Left lung (tissue), 10 donors: Measurements from ENCODE around the gene EXOC5. TPM values are rescaled to one million over a fixed set of nuclear protein-coding genes. Genes with fewer than 3 reads are reported as not detected.

ENCODE experiments used
- ATAC-seq: fragments of 200-7000 bp; cut with Tn5 transposase; one replicate; pipeline ENCODE4 v1.9.1; 2020; ENCODE audit warnings: moderate library complexity
- DNase-seq, 4 donors: peaks; one replicate each; pipeline ENCODE4 v3.0.0-alpha.2; 2013 to 2020
- H3K27ac ChIP-seq, 2 donors: fragments of 200-600 bp; sonication (generic) in 1 of 2; one replicate each; pipeline versions ENCODE4 v1.5.0 to v1.8.0; 2020 to 2021
- H3K27me3 ChIP-seq, 2 donors: fragments of 200-600 bp; sonication (generic) in 1 of 2; one replicate each; pipeline versions ENCODE4 v1.5.0 to v1.8.0; 2020 to 2021
- H3K36me3 ChIP-seq, 2 donors: fragments of 200-600 bp; sonication (generic) in 1 of 2; one replicate each; pipeline versions ENCODE4 v1.5.0 to v1.8.0; 2020 to 2021
- H3K4me1 ChIP-seq, 2 donors: fragments of 200-600 bp; one replicate each; pipeline ENCODE4 v1.8.0; 2021
- H3K4me3 ChIP-seq, 2 donors: fragments of 200-600 bp; sonication (generic) in 1 of 2; one replicate each; pipeline versions ENCODE4 v1.5.0 to v1.8.0; 2020 to 2021; ENCODE audit warnings: mild to moderate bottlenecking in 1 of 2
- H3K9me3 ChIP-seq, 2 donors: fragments of 200-600 bp; sonication (generic) in 1 of 2; one replicate each; pipeline versions ENCODE4 v1.5.0 to v1.8.0; 2020 to 2021
- CTCF ChIP-seq, 2 donors: fragments of 200-600 bp; sonication (generic) in 1 of 2; IDR thresholded peaks; one replicate each; pipeline versions ENCODE4 v1.5.0 to v1.8.0; 2021; ENCODE audit warnings: antibody characterized with exemption in 2 of 2
- intact Hi-C, 2 donors: fragments of 100-400 bp; cut with DNase I; formaldehyde crosslinking; loops; one replicate each; pipeline versions ENCODE4 v1.11.2 to v1.14.2; 2022
- polyA plus RNA-seq, 6 donors: library from polyadenylated mRNA; unstranded; fragments of 120-200 nt; gene quantifications; one replicate each; pipeline ENCODE4 v1.2.1, GENCODE V29; 2013; ENCODE audit not compliant: insufficient read length in 6 of 6
- total RNA-seq, 2 donors: library from RNA; stranded (reverse); fragmentation: NEBNext Ultra II Directional; extraction: Animal tissue kit (Norgen Biotek cat#: 25700); gene quantifications; one replicate each; pipeline ENCODE4 v1.2.1, GENCODE V29; 2021
- donor health status: DM: no; HTN: yes; CAD: no.
- donor health status: DM: no; HTN: no; CAD: no.

EXOC5 gene
- total and polyA plus RNA-seq, 8 donors = 59.5 to 81.7 (median 75.9) TPM

DNA sequence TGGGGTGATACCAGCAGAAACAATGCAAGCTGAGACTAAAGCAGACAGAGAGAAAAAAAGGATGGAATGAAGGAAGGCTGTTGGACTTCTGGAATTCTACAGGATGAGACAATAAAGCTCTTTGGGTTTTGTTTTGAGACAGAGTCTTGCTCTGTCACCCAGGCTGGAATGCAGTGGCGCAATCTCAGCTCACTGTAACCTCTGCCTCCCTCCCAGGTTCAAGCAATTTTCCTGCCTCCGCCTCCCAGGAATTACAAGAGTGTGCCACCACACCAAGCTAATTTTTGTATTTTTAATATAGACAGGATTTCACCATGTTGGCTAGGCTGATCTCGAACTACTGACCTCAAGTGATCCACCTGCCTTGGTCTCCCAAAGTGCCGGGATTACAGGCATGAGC lies 115.4 kb downstream of the EXOC5 start:
- Histone ChIP-seq H3K27ac (no peak overlapping the region), H3K36me3 (no peaks in the 10 kb centered on the region), H3K4me1 (no peaks in the 10 kb centered on the region), H3K27me3 (no peaks in the 10 kb centered on the region), H3K9me3 (no peaks in the 10 kb centered on the region), H3K4me3 (no peak overlapping the region)
- no peak for TF ChIP-seq CTCF (IDR thresholded peaks at IDR 0.05)
- intact Hi-C loops = no loop called here
- DNase-seq (no peak), ATAC-seq (no peak)

Other genes with a start within 250 kb of the EXOC5 start
- gene AP5M1, start 66 bp upstream of the EXOC5 start, total RNA-seq = 10 to 100 TPM; 42.2 to 43.5 TPM
- gene AP5M1, start 66 bp upstream of the EXOC5 start, polyA plus RNA-seq = 10 to 100 TPM; 37.0 to 51.9 (median 43.5) TPM
- gene NAA30, start 121.7 kb upstream of the EXOC5 start, total RNA-seq = 10 to 100 TPM; 12.3 to 14.4 TPM
- 10 to 100 TPM; 22.2 to 25.7 (median 24.4) TPM for gene NAA30, start 121.7 kb upstream of the EXOC5 start, polyA plus RNA-seq
- not detected for gene CCDC198, start 225.0 kb upstream of the EXOC5 start, total RNA-seq
- gene CCDC198, start 225.0 kb upstream of the EXOC5 start, polyA plus RNA-seq = 10 to 100 TPM; 31.3 to 81.9 (median 52.9) TPM